RWPE1 (cell line): Measurements from ENCODE around the gene RPAP3.

Experiments
- CTCF ChIA-PET: fragments of 350-600 bp; sonication (Branson Sonifier 250); formaldehyde crosslinking; extraction: SDS; loops from one replicate; lab custom pipeline; 2021; lab: Yijun Ruan, JAX
- POLR2A ChIA-PET: fragments of 400-600 bp; formaldehyde crosslinking; extraction: SDS; loops from one replicate; lab custom pipeline; 2020; ENCODE audit warnings: antibody characterized with exemption; ENCODE audit not compliant: low non-redundant PET; lab: Yijun Ruan, JAX
- DNase-seq: peaks from one replicate; pipeline ENCODE4 v3.0.0; 2012; ENCODE audit warnings: low spot score
- H3K27ac ChIP-seq: fragments of 450-650 bp; 2 replicates; pipeline ENCODE4 v1.5.1; 2017
- TF ChIP-seq, protein P1 (sequence below): fragments of 450-650 bp; conservative IDR thresholded peaks from 2 replicates; pipeline ENCODE4 v1.5.1; 2017; ENCODE audit warnings: low read depth, mild to moderate bottlenecking

The RPAP3 gene

DNA sequence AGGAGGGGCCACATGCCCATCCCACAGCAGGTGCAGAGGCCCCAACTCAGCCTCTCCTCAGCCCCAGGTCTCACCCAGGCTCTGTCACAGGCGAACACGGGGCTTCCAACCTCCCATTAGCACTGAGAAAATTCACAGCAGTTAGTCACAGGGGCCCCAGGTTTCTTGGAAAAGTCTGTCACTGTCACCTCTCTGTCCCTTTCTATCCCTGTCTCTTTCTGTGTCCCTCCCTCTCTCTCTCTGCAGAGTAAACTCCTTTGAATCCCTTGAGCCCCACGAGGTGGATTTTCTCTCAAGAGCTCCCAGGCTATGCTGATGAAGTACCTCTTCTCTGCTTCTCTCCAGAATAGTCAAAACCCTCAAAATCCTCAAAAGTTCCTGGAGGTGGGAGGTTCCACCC, 33.5 kb upstream of the RPAP3 start:
- H3K27ac ChIP-seq, result no peak overlapping the region
- TF ChIP-seq, protein P1, sequence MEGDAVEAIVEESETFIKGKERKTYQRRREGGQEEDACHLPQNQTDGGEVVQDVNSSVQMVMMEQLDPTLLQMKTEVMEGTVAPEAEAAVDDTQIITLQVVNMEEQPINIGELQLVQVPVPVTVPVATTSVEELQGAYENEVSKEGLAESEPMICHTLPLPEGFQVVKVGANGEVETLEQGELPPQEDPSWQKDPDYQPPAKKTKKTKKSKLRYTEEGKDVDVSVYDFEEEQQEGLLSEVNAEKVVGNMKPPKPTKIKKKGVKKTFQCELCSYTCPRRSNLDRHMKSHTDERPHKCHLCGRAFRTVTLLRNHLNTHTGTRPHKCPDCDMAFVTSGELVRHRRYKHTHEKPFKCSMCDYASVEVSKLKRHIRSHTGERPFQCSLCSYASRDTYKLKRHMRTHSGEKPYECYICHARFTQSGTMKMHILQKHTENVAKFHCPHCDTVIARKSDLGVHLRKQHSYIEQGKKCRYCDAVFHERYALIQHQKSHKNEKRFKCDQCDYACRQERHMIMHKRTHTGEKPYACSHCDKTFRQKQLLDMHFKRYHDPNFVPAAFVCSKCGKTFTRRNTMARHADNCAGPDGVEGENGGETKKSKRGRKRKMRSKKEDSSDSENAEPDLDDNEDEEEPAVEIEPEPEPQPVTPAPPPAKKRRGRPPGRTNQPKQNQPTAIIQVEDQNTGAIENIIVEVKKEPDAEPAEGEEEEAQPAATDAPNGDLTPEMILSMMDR, result no peak
- DNase-seq, result no peak
- ChIA-PET POLR2A (no interaction called here), CTCF (interaction anchor here (1.1 to 6.3 kb wide), 2 partner anchors 28 to 38 kb away, joined by 3 to 167 read pairs; partner anchors contain the start of gene SLC48A1)

DNA sequence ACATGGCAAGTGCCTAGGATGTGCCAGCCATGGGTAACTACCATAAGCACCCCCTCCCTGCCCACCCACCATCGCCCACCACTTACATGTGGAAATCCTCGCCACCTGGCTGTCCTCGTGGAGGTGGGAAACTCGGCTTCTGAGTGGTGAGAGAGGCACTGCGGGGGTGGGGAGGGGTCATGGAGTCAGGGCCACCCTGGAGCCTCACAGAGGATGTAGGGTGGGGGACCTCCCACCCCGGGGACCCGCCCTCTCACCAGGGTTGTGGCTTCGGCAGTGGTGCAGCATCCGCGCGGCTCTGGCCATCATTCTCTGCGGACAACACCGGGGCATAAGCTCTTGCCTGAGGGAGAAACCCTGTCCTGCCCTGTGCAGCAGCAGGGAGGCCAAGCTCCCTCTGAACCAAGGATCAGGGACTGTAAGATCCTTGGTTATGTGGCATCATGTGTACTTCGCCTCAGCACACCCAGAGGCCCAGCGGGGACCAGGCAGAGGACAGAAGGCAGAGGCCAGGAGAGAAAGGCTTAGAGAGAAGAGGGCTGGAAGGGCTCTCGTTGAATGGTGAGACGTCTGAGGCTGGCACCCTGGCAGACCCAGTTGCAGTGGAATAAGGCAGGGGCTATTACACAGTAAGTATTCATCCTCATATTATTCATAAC, 32.2 kb upstream of the RPAP3 start:
- ChIA-PET CTCF (no interaction called here), POLR2A (no interaction called here)
- TF ChIP-seq, protein P1, result no peak
- no peak overlapping the region for H3K27ac ChIP-seq
- DNase-seq, result no peak

DNA sequence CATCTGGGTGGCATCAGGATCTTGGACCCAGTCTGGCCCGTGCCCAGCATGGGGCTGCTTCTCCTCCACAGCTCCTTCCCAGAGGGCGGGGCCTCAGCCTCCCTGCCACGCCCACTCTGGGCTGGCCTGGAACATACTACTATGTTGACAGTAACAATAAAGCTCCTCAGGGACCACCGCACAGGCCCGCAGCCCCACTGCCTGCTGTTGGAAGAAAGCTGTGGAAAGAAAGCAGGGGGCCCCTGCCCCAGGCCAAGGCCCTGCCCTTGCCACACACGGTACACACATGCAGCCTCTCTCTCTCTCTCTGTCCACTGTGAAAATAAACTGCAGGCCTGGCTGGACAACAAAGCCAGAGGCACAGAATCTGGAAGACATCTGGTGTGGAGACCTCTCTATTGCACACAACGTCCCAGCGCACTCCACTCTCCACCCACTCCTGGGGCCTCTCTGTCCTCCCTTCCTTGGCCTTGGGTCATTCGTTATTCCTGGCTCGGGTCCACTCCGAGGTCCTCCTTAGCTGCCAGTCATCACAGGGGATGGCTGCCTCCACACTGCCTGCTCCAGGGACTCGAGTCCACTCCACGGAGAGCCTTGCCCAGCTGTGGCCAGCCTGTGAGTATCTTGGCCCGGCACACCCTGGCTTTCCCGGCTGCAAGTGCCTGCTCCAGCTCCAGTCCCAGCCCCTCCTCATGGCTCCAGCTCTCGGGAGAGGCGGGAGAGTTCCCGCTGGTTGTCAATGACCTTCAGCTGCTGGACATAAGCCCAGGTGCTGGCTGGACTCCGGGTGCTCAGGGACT, 31.2 kb upstream of the RPAP3 start:
- ChIA-PET CTCF (interaction anchor here (0.6 to 1.8 kb wide), 4 partner anchors 10 to 82 kb away, joined by 3 to 9 read pairs (median 3); no protein-coding TSS in a partner anchor), POLR2A (no interaction called here)
- no peak overlapping the region for H3K27ac ChIP-seq
- no peak for DNase-seq
- TF ChIP-seq, protein P1, result no peak

DNA sequence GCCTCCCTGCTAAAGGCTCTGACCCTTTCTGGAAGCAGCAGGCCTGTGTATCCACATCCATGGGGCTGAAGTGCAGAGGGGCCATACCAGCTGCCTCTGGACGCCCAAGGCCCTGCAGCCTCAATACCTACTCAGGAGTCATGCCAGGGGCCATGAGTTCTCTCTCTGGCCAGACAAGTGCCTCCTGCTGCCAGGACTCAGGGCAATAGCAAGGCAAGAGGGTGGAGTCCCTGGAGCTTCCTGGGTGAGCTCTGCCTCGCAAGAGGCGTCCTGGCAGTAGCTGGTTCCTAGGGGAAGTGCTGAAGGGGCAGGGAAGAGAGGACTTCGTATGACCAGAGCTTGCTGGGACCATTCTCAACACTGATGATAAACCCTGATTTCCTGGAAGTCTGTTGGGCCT, 30.4 kb upstream of the RPAP3 start:
- TF ChIP-seq, protein P1, result no peak
- CTCF ChIA-PET, result interaction anchor here (0.7 to 1.8 kb wide), 3 partner anchors 9 to 38 kb away, joined by 3 to 9 read pairs (median 3); no protein-coding TSS in a partner anchor
- no peak for DNase-seq
- H3K27ac ChIP-seq, result no peak overlapping the region
- POLR2A ChIA-PET, result no interaction called here

DNA sequence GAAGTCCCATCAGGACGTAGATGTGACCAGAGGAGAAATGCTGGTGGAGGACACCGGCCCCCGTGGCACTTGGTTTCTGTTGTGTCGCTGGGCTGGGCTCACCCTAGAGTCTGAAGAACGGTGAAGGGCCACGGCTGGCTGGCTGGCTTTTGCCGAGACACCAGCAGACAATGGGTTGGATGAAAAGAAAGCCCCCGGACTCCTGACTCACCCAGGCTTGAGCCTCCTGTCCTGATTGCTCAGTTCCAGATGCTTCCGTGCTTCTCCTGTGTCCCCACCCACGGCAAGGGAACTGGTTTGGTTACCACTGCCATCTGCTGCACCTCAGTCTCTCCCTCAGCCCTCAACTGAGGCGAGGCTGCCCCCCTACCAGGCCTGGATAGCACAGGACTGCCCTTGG, 29.8 kb upstream of the RPAP3 start:
- DNase-seq, result peak; percentile 28
- TF ChIP-seq, protein P1, result no peak
- ChIA-PET POLR2A (no interaction called here), CTCF (interaction anchor here (1.1 to 1.8 kb wide), 2 partner anchors 20 to 39 kb away, joined by 3 to 9 read pairs; no protein-coding TSS in a partner anchor)
- no peak overlapping the region for H3K27ac ChIP-seq

DNA sequence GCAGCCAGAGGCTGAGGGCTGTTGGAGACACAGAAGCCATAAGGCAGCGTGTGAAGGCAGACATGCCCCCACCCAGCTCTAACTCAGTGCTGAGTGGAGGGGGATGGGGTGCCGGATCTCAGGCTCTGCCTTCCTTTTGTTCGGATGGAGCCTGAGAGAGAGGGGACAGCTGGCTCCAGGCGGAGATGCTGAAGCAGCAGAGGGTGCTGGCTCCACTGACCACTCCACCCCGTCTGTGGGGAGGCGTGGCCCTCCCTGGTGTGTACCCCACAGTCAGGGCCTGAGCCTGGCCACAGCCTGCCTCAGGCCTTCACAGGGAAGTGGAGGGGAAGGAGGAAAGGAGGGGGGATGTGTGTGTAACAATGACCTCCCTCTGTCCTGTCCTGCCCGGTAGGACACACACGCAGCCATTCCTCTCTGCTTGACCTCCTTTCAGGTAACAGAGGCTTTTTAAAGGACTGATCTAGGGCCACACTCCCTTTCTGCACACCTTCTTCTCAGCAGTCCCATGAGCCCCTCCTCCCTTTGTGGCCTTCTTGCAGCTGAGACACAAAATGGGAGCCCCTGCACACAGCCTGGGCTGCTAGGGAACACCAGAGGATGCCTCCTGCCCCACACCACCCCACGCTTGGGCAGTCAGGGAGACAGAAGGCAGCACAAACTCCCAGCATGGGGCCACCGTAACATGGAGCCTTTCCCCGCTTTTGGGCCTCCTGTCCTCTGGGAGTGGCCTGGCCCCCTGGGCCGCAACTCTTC, 29.1 kb upstream of the RPAP3 start:
- ChIA-PET CTCF (interaction anchor here (1.8 kb wide), 1 partner anchor 19 kb away, joined by 9 read pairs; no protein-coding TSS in a partner anchor), POLR2A (no interaction called here)
- TF ChIP-seq, protein P1, result no peak
- H3K27ac ChIP-seq, result no peak overlapping the region
- no peak for DNase-seq
